Measurements from ENCODE around the gene FCN2. TPM values are rescaled to one million over a fixed set of nuclear protein-coding genes. Genes with fewer than 3 reads are reported as not detected.

FCN2 gene
- total RNA-seq, 1 donor = not detected

DNA sequence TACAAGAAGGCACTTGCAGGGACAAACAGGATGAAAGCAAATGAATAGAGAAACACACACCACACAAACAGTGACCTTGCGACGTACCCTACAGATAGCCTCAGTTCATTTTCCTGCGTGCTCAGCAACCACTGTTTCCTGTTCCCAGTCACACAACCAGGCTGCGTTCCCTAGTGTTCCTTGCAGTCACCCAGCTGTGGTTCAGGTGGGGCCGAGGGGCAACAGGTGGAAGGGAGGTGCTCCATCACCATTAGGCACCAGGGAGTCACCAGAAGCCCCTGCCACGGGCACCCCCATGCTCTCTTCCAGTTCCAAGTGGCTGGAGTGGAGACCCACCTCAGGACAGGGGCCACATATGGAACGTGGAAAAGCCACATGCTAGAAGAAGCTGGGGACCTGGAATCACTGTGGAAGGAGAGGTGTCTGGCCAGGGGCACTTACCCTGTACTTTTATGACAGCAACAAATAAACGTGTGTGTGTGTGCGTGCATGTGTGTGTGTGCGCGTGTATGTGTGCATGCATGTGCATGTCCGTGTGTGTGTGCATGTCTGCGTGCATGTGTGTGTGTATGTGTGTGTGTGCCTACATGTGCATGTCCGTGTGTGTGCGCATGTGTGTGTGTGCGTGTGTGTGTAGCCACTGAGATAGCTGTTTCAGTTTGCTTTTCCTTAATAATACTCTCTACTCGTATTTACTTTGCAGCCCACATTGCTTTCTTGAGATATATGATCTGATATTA lies 18.8 kb upstream of the FCN2 start:
- DNase-seq (ENCODE audit: low read depth) = no peak
- no peak for TF ChIP-seq CTCF (IDR thresholded peaks at IDR 0.05; ENCODE audit: insufficient read depth, low read depth, low read length)
- H3K4me3 ChIP-seq (ENCODE audit: low read depth, low read length) = no peak overlapping the region

- no peak for DNase-seq (ENCODE audit: low read depth)
Measured at GRCh38 chr9:134863306-134863902, 17.2 kb upstream of the FCN2 start.

DNA sequence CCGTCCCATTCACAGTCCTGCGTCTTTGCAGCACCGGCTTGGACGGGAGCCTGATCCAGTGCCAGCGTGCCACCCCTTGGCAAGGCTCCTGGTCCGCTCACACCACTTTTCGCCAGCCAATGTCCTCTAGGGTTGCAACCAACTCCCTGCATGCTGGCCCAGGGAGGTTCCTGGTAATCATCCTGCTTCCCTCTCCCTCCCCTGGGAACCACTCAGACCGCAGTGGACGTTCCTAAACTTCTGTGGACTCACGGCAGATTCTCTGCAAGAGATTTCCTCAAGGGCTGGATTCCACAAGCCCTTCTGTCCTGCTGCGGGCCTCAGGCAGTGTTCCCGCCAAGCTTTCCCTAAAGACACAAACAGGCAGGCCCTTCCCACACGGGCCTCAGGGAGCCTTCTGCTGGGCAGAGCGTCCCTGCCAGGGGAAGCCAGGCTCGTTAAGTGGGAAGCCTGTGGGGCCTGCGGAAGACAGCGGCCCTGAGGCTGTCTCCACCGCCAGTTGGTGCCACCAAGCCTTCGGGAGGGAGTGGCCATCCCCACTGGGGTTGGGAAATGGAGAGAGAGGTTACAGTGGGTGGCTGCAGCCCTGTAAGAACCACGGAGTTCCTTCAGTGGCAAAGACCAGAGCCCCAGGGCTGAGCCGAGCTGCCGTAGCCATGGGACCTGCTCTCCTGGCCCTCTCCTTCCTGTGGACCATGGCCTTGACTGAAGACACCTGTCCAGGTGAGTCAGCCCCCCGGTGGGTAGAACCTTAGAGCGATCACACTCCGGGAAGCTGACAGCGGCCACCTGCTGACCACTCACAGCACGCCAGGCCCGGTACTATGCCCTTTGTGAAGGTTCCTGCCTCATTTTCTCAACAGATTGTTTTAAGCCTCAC lies 16.4 kb upstream of the FCN2 start:
- H3K4me3 ChIP-seq (ENCODE audit: low read depth, low read length) = no peak overlapping the region
- no peak for DNase-seq (ENCODE audit: low read depth)
- no peak for TF ChIP-seq CTCF (IDR thresholded peaks at IDR 0.05; ENCODE audit: insufficient read depth, low read depth, low read length)

More at GRCh38 chr9:134863306-134863902, 17.2 kb upstream of the FCN2 start:
- no peak for TF ChIP-seq CTCF (IDR thresholded peaks at IDR 0.05; ENCODE audit: insufficient read depth, low read depth, low read length)
- no peak overlapping the region for H3K4me3 ChIP-seq (ENCODE audit: low read depth, low read length)

GRCh38 chr9:134864821-134865190 lies 15.8 kb upstream of the FCN2 start:
- H3K4me3 ChIP-seq (ENCODE audit: low read depth, low read length) = no peak overlapping the region
- DNase-seq (ENCODE audit: low read depth) = no peak
- TF ChIP-seq CTCF (IDR thresholded peaks at IDR 0.05; ENCODE audit: insufficient read depth, low read depth, low read length) = no peak

- TF ChIP-seq CTCF (IDR thresholded peaks at IDR 0.05; ENCODE audit: insufficient read depth, low read depth, low read length) = no peak
- DNase-seq (ENCODE audit: low read depth) = no peak
- no peak overlapping the region for H3K4me3 ChIP-seq (ENCODE audit: low read depth, low read length)
Measured at GRCh38 chr9:134867917-134868750, 12.5 kb upstream of the FCN2 start.
